HepG2 (cell line): ENCODE measurements around the gene UBFD1. TPM values are rescaled to one million over a fixed set of nuclear protein-coding genes. Genes with fewer than 3 reads are reported as not detected.

Experiments
- ATAC-seq: fragments of 200-7000 bp; cut with Tn5 transposase; 3 replicates; pipeline ENCODE4 v1.9.1; 2020; ENCODE audit warnings: mild to moderate bottlenecking, moderate library complexity
- BruUV-seq: library from RNA; stranded (reverse); fragments of 400-500 nt; replicated peaks from 2 replicates; lab custom pipeline; 2021; lab: Mats Ljungman, UMichigan
- CTCF ChIA-PET: fragments of 300-600 bp; formaldehyde crosslinking; extraction: SDS; loops from one replicate; lab custom pipeline; 2021; ENCODE audit warnings: low total read pairs, inconsistent platforms, low intra/inter-chr PET ratio; lab: Yijun Ruan, JAX
- POLR2A ChIA-PET: fragments of 350-600 bp; sonication (Branson Sonifier 250); formaldehyde crosslinking; loops from one replicate; lab custom pipeline; 2020; ENCODE audit warnings: antibody characterized with exemption, inconsistent platforms; lab: Yijun Ruan, JAX
- DNase-seq: peaks from one replicate; pipeline ENCODE4 v3.0.0-alpha.2; 2015; ENCODE audit warnings: low spot score
- FAIRE-seq: peaks from 3 replicates; lab custom pipeline; 2011; peaks lifted over from hg19 to GRCh38; lab: Jason Lieb, UNC
- H2AFZ ChIP-seq: one replicate; pipeline ENCODE4 v1.6.1; 2011; ENCODE audit warnings: low read length, inconsistent platforms
- H3K27ac ChIP-seq: fragments of 300-600 bp; 3 replicates; pipeline ENCODE4 v1.8.0; 2011; ENCODE audit warnings: mixed run types, mild to moderate bottlenecking, mixed read lengths, low read length, inconsistent platforms; ENCODE audit not compliant: insufficient read depth; ENCODE audit errors: extremely low read length
- H3K27me3 ChIP-seq, 2 experiments: fragments of 200-600 bp in 1 of 2; 2 replicates in 1 of 2; 3 replicates in 1 of 2; pipeline versions ENCODE4 v1.6.0 to v1.8.0; 2011; ENCODE audit warnings: low read length in 2 of 2, mild to moderate bottlenecking in 2 of 2, moderate library complexity in 2 of 2, inconsistent platforms in 1 of 2; ENCODE audit not compliant: insufficient read depth in 2 of 2, control insufficient read depth in 1 of 2
- H3K36me3 ChIP-seq, 2 experiments: fragments of 200-600 bp in 1 of 2; replicated peaks in 1 of 2; 2 replicates in 1 of 2; 3 replicates in 1 of 2; pipeline versions ENCODE4 v1.5.1 to v1.8.0; 2011; ENCODE audit warnings: low read length in 2 of 2, inconsistent platforms in 1 of 2; ENCODE audit not compliant: insufficient read depth in 2 of 2, control insufficient read depth in 1 of 2
- H3K4me1 ChIP-seq: 2 replicates; pipeline ENCODE4 v1.5.1; 2012; ENCODE audit warnings: low read length, inconsistent platforms; ENCODE audit not compliant: insufficient read depth
- H3K4me2 ChIP-seq: 2 replicates; pipeline ENCODE4 v1.6.0; 2011; ENCODE audit warnings: low read depth, low read length, inconsistent platforms
- H3K4me3 ChIP-seq, 3 experiments: fragments of 200-600 bp in 1 of 3; sonication (generic), shearing (Covaris generic) in 1 of 3; replicated peaks in 1 of 3; 2 replicates each; pipeline ENCODE4 v1.5.1; 2011 to 2016; ENCODE audit warnings: low read length in 3 of 3, inconsistent platforms in 2 of 3, low read depth in 2 of 3, mild to moderate bottlenecking in 2 of 3, control low read depth in 1 of 3, mixed read lengths in 1 of 3; ENCODE audit not compliant: insufficient read depth in 1 of 3
- H3K79me2 ChIP-seq: one replicate; pipeline ENCODE4 v1.6.1; 2011; ENCODE audit warnings: low read length, inconsistent platforms; ENCODE audit not compliant: insufficient read depth
- H3K9ac ChIP-seq: 2 replicates; pipeline ENCODE4 v1.6.0; 2011; ENCODE audit warnings: mild to moderate bottlenecking, low read depth, low read length, inconsistent platforms; ENCODE audit not compliant: insufficient read depth
- H3K9me3 ChIP-seq: 2 replicates; pipeline ENCODE4 v1.5.1; 2012; ENCODE audit warnings: mild to moderate bottlenecking, low read length
- H4K20me1 ChIP-seq: 2 replicates; pipeline ENCODE4 v1.6.0; 2011; ENCODE audit warnings: inconsistent platforms, mild to moderate bottlenecking, low read length, moderate library complexity; ENCODE audit not compliant: insufficient read depth
- CREB1 ChIP-seq, 2 experiments: fragments of 450-650 bp in 1 of 2; IDR thresholded peaks; 2 replicates each; pipeline ENCODE4 v1.6.1; 2016 to 2017; ENCODE audit warnings: control low read depth in 1 of 2, mild to moderate bottlenecking in 1 of 2, missing compliant biosample characterization in 1 of 2, missing genetic modification characterization in 1 of 2
- GABPB1 ChIP-seq: IDR thresholded peaks from 2 replicates; pipeline ENCODE4 v1.6.1; 2016; ENCODE audit warnings: mild to moderate bottlenecking, missing genetic modification reagents, moderate library complexity, missing compliant biosample characterization
- GTF2F1 ChIP-seq: fragments of 150-350 bp; IDR thresholded peaks from 2 replicates; pipeline ENCODE4 v1.6.1; 2014; ENCODE audit warnings: low read length
- HMG20B ChIP-seq: conservative IDR thresholded peaks from 2 replicates; pipeline ENCODE4 v1.6.1; 2016; ENCODE audit warnings: missing genetic modification reagents, missing compliant biosample characterization
- KDM2A ChIP-seq: sonication (generic); formaldehyde crosslinking; IDR thresholded peaks from 2 replicates; pipeline ENCODE4 v1.4.0; 2020; ENCODE audit warnings: low read depth, missing genetic modification reagents, borderline replicate concordance
- MXI1 ChIP-seq: IDR thresholded peaks from 3 replicates; pipeline ENCODE4 v1.6.1; 2012; ENCODE audit warnings: low read depth, low read length, inconsistent platforms, borderline replicate concordance
- PHF5A ChIP-seq: IDR thresholded peaks from one replicate; pipeline ENCODE4 v1.6.1; 2018; ENCODE audit warnings: low read depth, missing genetic modification reagents; ENCODE audit not compliant: unreplicated experiment
- POLR2AphosphoS5 ChIP-seq: IDR thresholded peaks from 2 replicates; pipeline ENCODE4 v1.6.1; 2012; ENCODE audit warnings: low read depth, low read length
- REXO4 ChIP-seq: sonication (generic); formaldehyde crosslinking; IDR thresholded peaks from 2 replicates; pipeline ENCODE4 v1.8.0; 2022; ENCODE audit warnings: missing genetic modification reagents, mild to moderate bottlenecking, borderline replicate concordance
- TOPORS ChIP-seq: sonication (generic); formaldehyde crosslinking; IDR thresholded peaks from 2 replicates; pipeline ENCODE4 v1.8.0; 2023; ENCODE audit warnings: mild to moderate bottlenecking, missing genetic modification reagents
- ZBTB21 ChIP-seq: sonication (generic); formaldehyde crosslinking; IDR thresholded peaks from 2 replicates; pipeline ENCODE4 v1.4.0; 2020; ENCODE audit warnings: missing genetic modification reagents
- ZFP36L2 ChIP-seq: sonication (generic); formaldehyde crosslinking; IDR thresholded peaks from 2 replicates; pipeline ENCODE4 v1.4.0; 2020; ENCODE audit warnings: missing genetic modification reagents
- ZFP62 ChIP-seq: sonication (generic); formaldehyde crosslinking; IDR thresholded peaks from 2 replicates; pipeline ENCODE4 v1.4.0; 2020; ENCODE audit warnings: missing genetic modification reagents
- ZFP82 ChIP-seq: sonication (generic); formaldehyde crosslinking; IDR thresholded peaks from 2 replicates; pipeline ENCODE4 v1.5.1; 2020; ENCODE audit warnings: mild to moderate bottlenecking, missing genetic modification reagents, borderline replicate concordance
- ZNF329 ChIP-seq: sonication (generic); formaldehyde crosslinking; IDR thresholded peaks from 2 replicates; pipeline ENCODE4 v1.9.0; 2021; ENCODE audit warnings: low read depth, mild to moderate bottlenecking, missing genetic modification reagents
- ZZZ3 ChIP-seq: sonication (generic); formaldehyde crosslinking; IDR thresholded peaks from 2 replicates; pipeline ENCODE4 v1.4.0; 2020; ENCODE audit warnings: missing genetic modification reagents, mild to moderate bottlenecking, borderline replicate concordance
- WGBS: methylation state at CpG from one replicate; pipeline ENCODE4 v1.1.6; 2017; ENCODE audit warnings: low lambda C conversion rate; 5-methylcytosine and 5-hydroxymethylcytosine counted together
- in situ Hi-C: cut with HindIII; loops from 2 replicates; pipeline ENCODE4 v1.10.0; 2017; ENCODE audit warnings: low pct_unique_long_range_greater_than_20kb; ENCODE audit not compliant: extremely low pct_ligation_motif_present
- intact Hi-C: fragments of 100-400 bp; cut with micrococcal nuclease; formaldehyde crosslinking; loops from one replicate; pipeline ENCODE4 v1.10.0; 2022; ENCODE audit not compliant: unreplicated experiment
- polyA plus RNA-seq, 8 experiments: library from polyadenylated mRNA; depleted of rRNA in 3 of 8; stranded (reverse) in 7 of 8; unstranded in 1 of 8; fragments of >200 nt; fragmentation: Illumina TruSeq in 4 of 8; extraction: Trizol in 4 of 8; gene quantifications; 2 replicates each; pipeline versions ENCODE4 v1.2.1 to v1.2.3, GENCODE V29; 2011 to 2016; ENCODE audit warnings: low read depth in 4 of 8, missing spikeins in 1 of 8, mixed read lengths in 1 of 8; ENCODE audit not compliant: insufficient read depth in 1 of 8
- total RNA-seq, 5 experiments: library from RNA; depleted of rRNA; stranded (reverse); fragments of >200 nt; fragmentation: Illumina TruSeq; extraction: Trizol; gene quantifications; 2 replicates each; pipeline ENCODE4 v1.2.3, GENCODE V29; 2016; ENCODE audit warnings: low read depth in 1 of 5
- TF ChIP-seq, protein P1 (sequence below): sonication (generic); formaldehyde crosslinking; conservative IDR thresholded peaks from 2 replicates; pipeline ENCODE4 v1.8.1; 2023; ENCODE audit warnings: missing genetic modification reagents
- TF ChIP-seq, protein P2 (sequence below): IDR thresholded peaks from 2 replicates; pipeline ENCODE4 v1.6.1; 2016; ENCODE audit warnings: low read depth, borderline replicate concordance
- TF ChIP-seq, protein P3 (sequence below): sonication (generic); formaldehyde crosslinking; IDR thresholded peaks from 2 replicates; pipeline ENCODE4 v1.5.0; 2020; ENCODE audit warnings: missing genetic modification reagents, mild to moderate bottlenecking, borderline replicate concordance

The UBFD1 gene
- total and polyA plus RNA-seq, 2 of the 13 experiments (the other 11 are each of a cell fraction or from before 2014, with no cell fraction given) = 100 to 111 TPM

- no peak for TF ChIP-seq GABPB1
Measured at GRCh38 chr16:23573817-23574216, 16.3 kb downstream of the UBFD1 start (continued).

GRCh38 chr16:23575834-23576233 is 18.3 kb downstream of the UBFD1 start:
- H3K4me2 ChIP-seq = no peak overlapping the region
- H3K79me2 ChIP-seq = no peaks in the 10 kb centered on the region
- TF ChIP-seq ZFP82 (CRISPR knock-in tag) = no peak
- TF ChIP-seq, protein P1, sequence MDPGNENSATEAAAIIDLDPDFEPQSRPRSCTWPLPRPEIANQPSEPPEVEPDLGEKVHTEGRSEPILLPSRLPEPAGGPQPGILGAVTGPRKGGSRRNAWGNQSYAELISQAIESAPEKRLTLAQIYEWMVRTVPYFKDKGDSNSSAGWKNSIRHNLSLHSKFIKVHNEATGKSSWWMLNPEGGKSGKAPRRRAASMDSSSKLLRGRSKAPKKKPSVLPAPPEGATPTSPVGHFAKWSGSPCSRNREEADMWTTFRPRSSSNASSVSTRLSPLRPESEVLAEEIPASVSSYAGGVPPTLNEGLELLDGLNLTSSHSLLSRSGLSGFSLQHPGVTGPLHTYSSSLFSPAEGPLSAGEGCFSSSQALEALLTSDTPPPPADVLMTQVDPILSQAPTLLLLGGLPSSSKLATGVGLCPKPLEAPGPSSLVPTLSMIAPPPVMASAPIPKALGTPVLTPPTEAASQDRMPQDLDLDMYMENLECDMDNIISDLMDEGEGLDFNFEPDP = 0 out of 2 replicates have a peak, but pooled peaks have one; percentile 49
- no peak for TF ChIP-seq KDM2A
- TF ChIP-seq MXI1 = no peak
- no peak for TF ChIP-seq TOPORS (CRISPR knock-in tag)
- no peak for TF ChIP-seq ZNF329 (CRISPR knock-in tag)
- TF ChIP-seq, protein P2, sequence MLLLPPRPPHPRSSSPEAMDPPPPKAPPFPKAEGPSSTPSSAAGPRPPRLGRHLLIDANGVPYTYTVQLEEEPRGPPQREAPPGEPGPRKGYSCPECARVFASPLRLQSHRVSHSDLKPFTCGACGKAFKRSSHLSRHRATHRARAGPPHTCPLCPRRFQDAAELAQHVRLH = no peak
- no peak for TF ChIP-seq GTF2F1
- TF ChIP-seq ZFP36L2 (CRISPR knock-in tag) = no peak
- no peak for TF ChIP-seq CREB1 (IDR thresholded peaks at IDR 0.05)
- no peak for TF ChIP-seq CREB1 (CRISPR knock-in tag; IDR thresholded peaks at IDR 0.05)
- TF ChIP-seq ZZZ3 = no peak
- TF ChIP-seq, protein P3, sequence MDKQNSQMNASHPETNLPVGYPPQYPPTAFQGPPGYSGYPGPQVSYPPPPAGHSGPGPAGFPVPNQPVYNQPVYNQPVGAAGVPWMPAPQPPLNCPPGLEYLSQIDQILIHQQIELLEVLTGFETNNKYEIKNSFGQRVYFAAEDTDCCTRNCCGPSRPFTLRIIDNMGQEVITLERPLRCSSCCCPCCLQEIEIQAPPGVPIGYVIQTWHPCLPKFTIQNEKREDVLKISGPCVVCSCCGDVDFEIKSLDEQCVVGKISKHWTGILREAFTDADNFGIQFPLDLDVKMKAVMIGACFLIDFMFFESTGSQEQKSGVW = no peak
- TF ChIP-seq REXO4 (CRISPR knock-in tag) = no peak
- TF ChIP-seq ZBTB21 (CRISPR knock-in tag) = no peak
- no peak for TF ChIP-seq PHF5A (CRISPR knock-in tag)
- TF ChIP-seq HMG20B (CRISPR knock-in tag) = no peak
- TF ChIP-seq POLR2AphosphoS5 = 0 out of 2 replicates have a peak, but pooled peaks have one; percentile 3
- TF ChIP-seq ZFP62 = no peak
- no peak overlapping the region for H3K4me3 ChIP-seq
- H4K20me1 ChIP-seq = 0 out of 2 replicates have a peak, but pooled peaks cover 5% of the 10 kb centered on the region
- ChIA-PET CTCF (no interaction called here), POLR2A (no interaction called here)
- ATAC-seq (peak; percentile 46), FAIRE-seq (no peak), DNase-seq (no peak)
- no peak overlapping the region for H3K27ac ChIP-seq
- no peak overlapping the region for H3K9ac ChIP-seq
- H3K4me1 ChIP-seq = no peaks in the 10 kb centered on the region
- H3K36me3 ChIP-seq = peaks cover 46 to 75% of the 10 kb centered on the region in 2 experiments
- no TSS peak for BruUV-seq
- H3K27me3 ChIP-seq = no peaks in the 10 kb centered on the region
- H3K9me3 ChIP-seq = no peaks in the 10 kb centered on the region
- in situ Hi-C loops (no loop called here), intact Hi-C loops (no loop called here)
- WGBS = 98% methylated on average over 3 of the region's 3 CpGs
- H2AFZ ChIP-seq = no peak overlapping the region
